NOMO-1 (cell line): ENCODE results near the gene C1orf146.
"Not testable (repeated sequence)": the region's sequence is repeated elsewhere in the genome, so short reads cannot be mapped to it uniquely, and the experiment has no call there.

Source experiments
- DNase-seq, 2 experiments: peaks; one replicate each; lab custom pipeline; 2025; ENCODE audit not compliant: unreplicated experiment in 2 of 2; lab: John Stamatoyannopoulos, UW

Gene C1orf146, protein sequence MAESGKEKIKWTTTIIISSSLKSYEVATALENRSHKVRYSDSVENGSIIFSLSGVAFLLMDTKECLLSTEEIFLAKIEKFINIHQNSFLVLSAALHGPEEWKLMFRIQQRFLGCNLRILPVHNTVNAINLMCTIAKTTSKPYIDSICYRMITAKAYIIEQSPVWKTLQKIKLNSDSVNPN

DNA sequence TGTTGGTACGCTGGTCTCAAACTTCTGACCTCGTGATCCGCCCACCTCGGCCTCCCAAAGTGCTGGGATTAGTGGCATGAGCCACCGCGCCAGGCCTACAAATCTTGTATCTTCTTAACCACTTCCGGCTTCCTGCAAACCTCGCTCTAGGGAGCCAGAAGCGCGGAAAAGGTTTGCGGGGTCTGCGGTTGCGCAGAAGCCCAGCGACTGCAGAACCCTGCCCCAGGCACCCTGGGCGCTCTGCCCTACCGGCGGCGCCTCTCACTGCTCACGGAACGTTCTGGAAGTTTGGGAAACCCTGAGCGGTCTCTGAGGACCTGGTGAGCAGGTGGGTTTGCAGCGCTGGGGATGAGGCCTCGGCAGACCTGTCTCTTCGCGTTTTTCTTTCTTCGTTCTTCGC is at the start of gene C1orf146:
TSS of gene C1orf146 (plus strand) at position 195 of the 400 bp plus-strand sequence. CDS start 13,506 bp downstream, outside the sequence.
- no peak for DNase-seq

DNA sequence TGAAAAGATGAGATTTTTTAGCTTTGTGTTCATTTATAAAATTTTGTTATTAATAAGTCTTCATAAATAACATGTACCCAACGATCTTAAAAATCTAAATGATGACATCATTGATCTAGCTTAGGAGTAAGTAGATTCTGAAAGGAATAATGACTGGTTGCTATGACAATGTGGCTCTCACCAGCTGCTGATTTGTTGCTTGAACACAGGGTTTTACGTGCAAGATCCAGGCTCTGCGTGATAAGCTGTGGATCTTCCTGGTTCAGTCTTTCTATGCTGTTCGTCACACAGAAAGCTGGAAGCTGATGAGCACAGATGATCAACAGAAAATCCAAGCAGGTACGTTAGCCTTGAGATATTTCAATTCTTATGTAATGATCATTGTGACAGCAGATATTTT is 49.1 kb upstream of the C1orf146 start:
- no peak for DNase-seq

DNA sequence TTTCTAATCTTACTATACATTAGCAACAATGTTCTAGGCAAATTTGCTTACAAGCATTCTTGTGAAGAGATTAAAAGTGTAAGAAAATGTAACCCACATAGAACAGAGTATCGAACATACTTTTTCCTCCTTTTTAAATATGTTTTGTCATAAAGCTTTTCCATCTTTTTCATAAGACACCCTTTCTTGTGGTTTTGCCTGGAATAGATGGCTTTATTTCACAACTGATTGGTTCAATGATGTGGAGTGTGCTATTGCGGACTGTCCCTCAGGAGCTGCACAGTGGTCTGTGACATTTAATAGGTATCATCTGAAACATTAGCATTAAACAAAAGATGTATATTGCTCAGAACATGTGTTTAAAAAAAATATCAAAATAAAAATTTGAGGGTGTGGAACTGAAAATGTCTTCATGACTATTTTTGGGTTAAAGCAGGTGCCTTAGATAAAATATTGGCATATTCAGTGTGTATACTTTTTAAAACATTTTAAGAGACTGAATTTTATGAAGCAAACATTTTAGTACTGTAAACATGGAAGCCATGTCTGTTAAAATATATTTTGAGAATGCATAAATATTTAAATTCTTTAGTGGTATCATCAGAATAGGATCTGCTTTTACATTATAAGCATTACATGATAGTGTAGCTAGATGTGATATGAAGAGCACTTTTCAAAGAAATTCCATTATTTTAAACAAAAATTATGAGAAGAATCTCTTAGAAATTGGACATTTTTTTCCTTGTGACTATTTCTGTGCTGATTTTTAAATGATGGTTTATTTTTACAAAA is 48.3 kb upstream of the C1orf146 start:
- no peak for DNase-seq

DNA sequence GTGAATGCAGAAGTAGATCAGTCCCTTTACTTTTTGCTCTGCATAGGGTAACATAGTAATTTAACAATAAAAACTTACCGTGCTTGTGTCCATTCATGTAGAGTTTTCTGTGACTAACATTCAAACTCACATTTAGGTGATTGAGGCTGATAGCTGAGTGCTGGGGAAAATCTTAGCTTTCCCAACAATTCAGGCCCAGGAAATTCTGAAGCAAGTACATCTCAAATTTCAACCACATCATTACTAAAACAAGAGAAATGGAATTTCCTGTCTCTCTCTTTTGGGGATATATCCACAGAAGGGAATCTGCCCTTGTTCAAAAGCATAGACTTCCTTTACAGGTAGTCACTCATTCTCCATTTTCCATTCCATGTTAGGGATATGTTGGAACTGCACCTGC is 33.1 kb upstream of the C1orf146 start:
- DNase-seq: no peak

DNA sequence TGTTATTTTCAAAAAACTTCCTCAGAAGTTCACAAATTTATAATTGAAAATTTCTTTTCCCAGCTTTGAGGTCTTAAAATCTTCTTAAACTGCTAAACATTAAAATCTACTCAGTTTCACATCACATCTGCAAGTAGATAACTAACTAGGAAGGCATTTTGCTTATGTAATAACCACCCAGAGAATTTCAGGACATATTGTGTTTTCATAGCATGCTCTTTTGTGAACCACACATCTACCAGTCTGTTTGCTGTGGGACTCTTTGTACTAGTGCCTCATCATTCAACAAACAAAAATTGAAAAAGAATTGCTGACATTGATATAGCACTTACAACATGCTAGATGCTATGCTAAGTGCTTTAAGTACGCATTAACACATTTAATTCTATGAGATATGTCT is 31.6 kb upstream of the C1orf146 start:
- DNase-seq: no peak

DNA sequence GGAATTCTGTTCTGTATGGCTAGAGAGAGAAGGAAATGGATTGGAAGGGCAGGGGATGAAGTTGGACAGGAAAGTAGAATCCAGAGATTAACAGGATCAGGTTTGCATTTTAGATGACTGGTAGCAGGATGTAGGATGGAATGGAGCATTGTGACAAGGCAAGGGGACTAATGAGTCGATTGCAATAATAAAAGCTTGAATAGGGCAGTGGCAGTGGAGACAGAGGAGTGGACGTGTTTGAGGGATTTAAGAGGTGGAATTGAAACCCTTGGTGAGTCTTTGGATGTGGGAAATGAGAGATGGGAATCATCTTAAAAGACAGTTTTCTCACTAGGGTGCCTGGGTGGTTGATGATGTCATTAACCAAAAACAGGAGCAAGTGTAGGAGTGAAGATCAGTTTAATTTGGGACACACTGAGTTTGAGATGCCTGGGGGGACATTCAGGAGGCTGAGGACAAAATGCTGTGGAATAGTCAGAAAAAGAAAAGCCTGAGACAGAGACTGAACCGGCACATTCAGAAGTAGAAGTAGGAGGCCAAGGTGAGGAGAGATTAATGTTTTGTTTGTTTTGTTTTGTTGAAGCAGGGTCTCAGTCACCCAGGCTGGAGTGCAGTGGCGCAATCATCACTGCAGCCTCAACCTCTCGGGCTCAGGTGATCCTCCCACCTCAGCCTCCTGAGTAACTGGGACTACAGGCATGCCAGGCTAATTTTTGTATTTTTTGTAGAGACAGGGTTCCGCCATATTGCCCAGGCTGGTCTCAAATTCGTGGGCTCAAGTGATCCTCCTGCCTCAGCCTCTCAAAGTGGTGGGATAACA is 29.1 kb upstream of the C1orf146 start:
- DNase-seq: no peak

DNA sequence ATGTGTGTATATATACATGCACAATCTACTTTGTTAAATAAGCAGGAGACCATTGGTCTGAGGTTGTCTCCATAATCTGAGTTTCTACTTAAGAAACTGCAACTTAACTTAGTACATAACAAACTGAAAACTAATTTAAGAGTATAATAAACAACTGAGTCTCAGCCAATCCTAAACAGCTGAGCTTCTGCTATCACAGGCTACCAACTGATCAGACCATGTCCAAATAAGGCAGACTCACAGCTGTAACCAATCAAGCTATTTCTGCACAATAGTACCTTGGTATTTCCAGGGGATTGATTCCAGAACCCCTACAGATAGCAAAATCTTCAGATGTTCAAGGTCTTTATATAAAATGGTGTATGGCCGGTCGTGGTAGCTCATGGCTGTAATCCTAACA is 26.0 kb upstream of the C1orf146 start:
- DNase-seq: no peak

DNA sequence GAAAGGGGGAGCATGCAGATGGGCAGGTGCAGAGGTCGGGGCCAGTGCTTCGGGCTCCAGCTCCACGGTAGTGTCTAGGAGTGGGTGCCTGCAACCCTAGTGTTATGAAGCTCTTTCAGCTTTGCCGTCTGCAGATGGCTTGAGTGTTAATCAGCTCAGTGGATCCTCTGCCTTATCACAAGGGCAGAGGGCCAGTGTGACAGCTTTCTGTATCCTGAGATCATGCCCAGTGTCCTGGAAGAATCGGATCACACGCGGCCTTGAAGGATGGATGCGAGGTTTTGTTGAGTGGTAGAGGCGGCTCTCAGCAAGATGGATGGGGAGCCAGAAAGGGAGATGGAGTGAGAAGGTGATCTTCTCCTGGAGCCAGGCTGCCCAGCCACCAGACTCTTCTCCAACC is 25.5 kb upstream of the C1orf146 start:
- no peak for DNase-seq

DNA sequence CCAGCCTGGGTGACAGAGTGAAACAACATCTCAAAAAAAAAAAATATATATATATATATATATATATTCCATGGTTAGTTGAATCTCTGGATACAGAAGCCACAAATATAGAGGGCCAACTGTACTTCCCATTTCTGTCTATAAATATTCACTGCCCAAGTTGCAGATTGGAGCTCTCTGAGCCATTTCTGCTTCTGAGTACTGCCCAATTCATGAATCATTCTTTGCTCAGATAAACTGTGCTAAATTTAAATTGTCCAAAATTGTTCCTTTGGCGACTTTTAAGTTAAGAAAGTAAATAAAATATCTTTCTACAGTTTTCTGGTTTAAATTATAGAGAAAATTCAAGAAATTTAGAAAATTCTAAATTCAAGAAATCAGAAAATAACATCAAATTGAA is 23.2 kb upstream of the C1orf146 start:
- DNase-seq: peak; percentile 63 to 71

DNA sequence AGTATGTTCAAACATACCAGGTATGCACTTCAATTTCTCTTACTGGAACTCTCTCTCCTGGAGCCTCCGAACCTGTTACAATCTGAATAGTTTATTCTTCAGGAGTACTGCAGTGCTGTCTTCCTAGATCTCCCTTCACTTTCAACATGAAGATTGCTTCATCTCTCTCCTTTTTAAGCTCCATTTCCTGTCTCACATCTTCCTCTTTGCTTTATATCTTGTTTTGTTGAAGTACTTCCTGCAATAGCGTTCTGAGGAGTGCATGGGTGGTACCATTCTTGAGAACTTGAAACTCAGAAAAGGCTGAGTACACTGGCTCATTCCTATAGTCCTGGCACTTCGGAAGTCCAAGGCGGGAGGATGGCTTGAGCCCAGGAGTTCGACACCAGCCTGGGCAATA is 15.7 kb upstream of the C1orf146 start:
- peak; percentile 50 to 87 for DNase-seq

DNA sequence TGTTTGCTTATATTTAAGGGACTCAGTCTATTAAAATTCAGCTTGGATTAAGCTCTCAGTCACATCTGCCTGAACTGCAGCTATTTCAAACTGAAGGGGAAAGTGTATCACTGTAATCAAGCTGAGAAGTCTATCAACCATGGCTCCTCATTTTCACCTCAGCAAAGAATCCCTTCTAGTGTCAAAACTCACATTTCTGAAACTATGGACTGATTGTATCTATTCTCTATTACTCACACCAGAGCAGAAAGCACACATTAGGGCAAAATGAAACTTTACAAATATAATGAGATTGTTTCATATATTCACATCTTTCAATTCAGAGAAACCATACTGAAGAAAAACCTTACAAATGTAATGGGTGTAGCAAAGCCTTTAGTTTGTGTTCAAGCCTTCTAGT is 14.6 kb upstream of the C1orf146 start:
- DNase-seq: no peak

DNA sequence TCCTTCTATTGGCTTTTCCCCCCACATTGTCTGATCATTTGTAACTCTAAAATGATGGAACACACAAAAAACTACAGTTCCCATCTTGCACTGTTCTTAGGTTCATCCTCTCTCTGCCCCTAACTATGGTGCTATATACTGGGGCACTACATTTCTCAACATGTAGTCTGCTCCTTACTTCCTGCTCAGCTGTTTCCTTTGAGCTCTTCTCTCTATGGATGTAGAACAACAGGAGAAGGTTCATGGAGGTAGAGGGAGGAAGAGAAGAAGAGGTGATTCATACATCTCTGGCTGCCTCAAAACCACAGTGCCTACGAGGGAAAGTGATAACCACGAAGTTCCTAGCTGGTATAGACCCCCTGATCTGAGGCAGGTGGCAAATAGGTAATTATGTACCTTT is 7.0 kb upstream of the C1orf146 start:
- peak in 1 of 2 experiments; percentile 6 for DNase-seq

DNA sequence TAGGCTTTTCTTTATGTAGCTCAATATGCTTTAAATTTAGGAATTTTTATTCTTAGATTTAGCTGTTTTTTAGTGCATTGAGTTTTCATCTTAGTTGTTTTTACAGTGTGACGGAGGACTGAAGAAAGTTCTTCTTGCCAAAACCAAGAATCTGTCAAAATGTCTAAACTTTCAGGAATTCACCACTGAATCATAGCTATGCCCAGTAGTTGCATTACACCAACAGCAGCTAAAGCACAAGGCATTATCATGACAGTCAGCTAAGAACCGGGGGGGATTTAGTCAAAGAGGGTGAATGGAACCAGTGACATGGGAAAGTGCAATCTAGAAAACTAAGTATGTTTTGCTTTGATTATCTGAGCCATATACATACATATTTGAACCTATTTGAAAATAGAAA is 6.5 kb upstream of the C1orf146 start:
- DNase-seq: no peak

DNA sequence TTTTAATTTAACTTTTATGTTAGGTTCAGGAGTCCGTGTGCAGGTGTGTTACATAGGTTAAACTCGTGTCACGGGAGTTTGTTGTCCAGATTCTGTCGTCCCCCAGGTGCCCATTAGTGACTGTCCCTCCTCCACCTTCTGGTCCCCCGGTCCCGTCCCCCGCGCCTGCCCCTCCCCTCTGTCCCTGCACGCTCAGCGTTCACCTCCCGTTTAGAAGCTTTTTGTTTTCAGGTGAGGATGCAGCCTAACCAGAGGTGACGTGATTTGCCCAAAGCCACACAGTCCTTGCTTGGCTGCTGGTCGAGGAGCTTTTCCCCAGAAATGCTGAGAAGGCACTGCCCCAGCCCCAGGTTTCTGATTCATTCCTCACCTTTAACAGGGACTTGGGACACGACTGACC is 844 bp downstream of the C1orf146 start:
- DNase-seq: no peak

DNA sequence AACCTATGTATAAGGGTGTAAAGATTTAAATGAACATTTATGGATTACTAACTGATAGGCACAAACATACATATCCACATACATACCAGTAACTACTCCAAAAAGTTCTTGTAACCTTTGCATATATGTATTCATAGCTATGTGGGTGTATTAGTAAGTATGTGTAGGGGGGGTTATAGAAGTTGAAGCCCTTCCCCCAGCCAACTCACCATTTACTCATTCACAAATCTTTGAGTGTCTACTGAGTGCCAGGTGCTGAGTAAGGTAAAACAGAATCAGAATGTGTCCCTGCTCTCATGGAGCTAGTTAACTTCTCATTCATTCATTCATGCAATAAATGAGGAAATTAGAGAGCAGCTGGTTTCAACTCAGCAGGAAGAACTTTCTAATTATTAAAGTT is 1.3 kb downstream of the C1orf146 start:
- DNase-seq: no peak

DNA sequence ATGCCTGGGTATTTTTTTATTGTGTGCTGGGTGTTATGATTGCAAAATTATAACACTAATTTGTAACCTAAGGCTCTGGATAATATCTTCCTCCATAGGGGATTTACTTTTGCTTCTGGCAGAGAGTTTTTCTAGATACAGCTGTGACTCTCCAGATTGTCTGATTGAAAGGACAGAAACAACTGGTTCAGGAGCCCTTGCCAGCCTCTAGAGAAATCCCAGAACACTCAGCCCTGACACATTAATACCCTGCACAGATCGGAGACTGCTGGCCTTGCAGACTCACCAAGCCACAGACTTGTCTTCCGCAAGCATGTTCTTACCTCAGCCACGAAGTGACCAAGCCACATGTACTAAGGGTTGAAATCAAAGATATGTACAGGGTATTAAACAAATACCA is 10.7 kb downstream of the C1orf146 start:
- no peak for DNase-seq

DNA sequence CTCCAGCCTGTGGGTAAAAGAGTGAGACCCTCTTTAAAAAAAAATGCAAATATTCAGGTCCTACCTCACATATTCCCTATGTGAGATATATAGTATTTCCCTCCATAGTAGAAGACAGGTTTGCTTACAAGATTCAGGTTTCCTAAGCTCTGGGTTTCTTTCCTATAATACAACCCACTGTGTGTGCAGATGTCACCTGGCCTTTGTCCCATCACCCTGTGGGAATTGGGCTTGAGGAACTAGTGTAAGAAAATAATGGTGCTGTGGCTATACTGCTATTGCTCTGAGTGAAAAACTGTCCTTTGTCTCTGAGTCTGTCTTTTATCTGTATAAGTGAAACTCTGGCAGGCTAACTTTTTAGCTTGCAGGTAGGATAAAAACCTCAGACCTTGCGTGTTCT is 13.0 kb downstream of the C1orf146 start:
- DNase-seq: no peak

DNA sequence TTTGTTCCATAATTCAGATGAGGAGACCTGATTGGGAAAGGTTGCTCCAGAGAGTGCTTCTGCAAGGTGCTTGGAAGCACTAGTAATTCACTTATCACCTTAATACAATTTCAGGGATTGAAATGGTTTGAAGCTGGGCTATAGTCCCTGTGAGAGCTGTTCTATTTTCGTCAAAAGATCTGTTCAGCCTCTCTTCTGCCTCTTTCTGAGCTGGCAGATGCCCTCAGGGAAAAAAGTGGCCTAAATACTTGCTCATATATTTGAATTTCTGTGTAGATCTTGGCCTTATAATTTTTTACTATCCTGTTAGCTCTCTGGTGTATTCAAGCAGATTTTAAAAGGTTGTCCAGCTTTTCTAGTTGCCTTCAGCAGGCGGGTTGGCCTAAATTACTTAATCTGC is 22.3 kb downstream of the C1orf146 start:
- DNase-seq: no peak

DNA sequence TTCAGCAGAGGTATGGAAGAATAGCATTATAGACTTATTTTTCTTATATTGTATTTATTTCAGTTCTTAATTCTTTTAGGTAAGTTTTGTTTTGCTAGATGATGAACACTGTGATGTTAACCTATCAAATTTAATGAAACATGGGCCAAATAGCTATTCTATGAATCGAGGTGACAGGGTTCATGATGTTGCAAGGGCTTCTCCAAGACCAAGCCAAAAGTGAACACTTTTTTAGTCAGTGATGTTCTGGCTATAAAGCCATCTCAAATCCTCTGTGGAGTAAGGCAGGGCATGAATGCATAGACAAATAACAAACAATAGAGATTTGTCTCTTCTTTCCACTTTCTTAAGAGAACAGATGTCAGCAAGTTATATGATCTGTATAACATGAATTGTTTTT is 26.7 kb downstream of the C1orf146 start:
- no peak for DNase-seq

DNA sequence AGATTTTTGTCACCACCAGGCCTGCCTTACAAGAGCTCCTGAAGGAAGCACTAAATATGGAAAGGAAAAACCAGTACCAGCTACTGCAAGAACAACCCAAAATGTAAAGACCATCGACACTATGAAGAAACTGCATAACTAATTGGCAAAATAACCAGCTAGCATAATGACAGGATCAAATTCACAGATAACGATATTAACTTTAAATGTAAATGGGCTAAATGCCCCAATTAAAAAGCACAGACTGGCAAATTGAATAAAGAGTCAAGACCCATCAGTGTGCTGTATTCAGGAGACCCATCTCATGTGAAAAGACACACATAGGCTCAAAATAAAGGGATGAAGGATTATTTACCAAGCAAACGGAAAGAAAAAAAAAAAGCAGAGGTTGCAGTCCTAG is 37.0 kb downstream of the C1orf146 start:
- not testable (repeated sequence) for DNase-seq

DNA sequence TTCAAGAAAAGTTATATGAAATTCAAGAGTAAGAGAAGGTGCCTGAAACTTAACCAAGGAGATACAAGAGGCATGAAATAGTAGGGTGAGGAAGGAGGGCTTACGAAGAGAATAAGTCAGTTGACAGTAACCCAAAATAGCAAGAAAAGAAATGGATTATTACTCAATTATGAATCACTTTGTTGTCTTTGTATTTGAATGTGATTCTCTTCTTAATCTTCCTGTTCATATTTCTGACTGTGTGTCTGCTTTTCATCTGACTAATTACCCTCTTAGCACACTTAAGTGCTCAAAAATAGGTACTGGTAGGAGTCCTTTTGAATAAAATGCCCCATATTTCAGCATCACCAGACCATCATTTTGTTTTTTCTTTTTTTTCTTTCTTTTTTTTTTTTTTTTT is 41.6 kb downstream of the C1orf146 start:
- no peak for DNase-seq

DNA sequence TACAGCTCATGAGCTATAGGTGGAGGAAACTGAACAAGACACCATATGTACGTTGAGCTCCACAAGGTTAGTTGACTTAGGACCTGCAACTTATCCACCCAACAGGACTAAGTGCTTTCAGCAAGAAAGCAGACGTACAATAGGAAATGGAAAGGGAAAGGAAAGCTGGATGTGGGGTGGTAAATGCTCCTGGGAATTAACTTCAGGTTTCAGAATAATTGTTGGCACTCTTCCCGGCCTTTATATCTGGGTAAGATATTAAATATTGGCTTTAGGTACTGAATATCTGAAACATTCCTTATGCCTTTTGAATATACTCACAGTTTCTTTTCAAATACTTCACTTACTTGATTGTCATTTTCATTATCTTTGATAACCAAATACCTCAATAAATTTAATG is 44.8 kb downstream of the C1orf146 start:
- DNase-seq: no peak
